Activated CD4-positive, alpha-beta T cell treated with anti-CD3 and anti-CD28 coated beads, Interleukin-2, amount 50 U/mL, for 16 hours (primary cell): ENCODE measurements around the gene RFPL4AL1.
"Not testable (repeated sequence)": the region's sequence is repeated elsewhere in the genome, so short reads cannot be mapped to it uniquely, and the experiment has no call there.

Experiments used
- DNase-seq: peaks from one replicate; pipeline ENCODE4 v3.0.0-alpha.2; 2020

The RFPL4AL1 gene

GRCh38 chr19:55768818-55769217 is at the start of gene RFPL4AL1:
Gene RFPL4AL1 (plus strand): TSS chr19:55769118. CDS start chr19:55771805, 2,687 bp downstream.
- DNase-seq: not testable (repeated sequence)

DNA sequence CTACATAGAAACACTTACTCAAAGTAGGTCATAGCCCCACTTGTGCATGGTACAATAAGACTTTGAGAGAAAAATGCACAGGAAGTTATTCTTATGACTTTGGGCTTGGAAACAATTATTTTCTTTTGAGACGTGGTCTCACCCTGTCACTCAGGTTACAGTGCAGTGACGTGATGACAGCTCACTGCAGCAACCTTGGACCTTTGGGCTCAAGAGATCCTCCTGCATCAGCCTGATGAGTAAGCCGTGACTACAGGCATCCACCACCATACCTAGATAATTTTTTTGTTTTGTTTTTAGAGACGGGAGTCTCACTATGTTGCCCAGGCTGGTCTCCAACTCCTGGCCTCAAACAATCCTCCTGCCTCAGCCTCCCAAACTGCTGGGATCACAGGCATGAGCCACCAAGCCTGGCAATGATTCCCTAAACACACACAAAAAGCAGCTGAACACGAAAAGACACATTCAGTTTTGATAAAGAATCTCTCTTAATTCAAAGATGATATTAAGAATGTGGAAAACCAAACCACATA is 48.6 kb upstream of the RFPL4AL1 start:
- no peak for DNase-seq

DNA sequence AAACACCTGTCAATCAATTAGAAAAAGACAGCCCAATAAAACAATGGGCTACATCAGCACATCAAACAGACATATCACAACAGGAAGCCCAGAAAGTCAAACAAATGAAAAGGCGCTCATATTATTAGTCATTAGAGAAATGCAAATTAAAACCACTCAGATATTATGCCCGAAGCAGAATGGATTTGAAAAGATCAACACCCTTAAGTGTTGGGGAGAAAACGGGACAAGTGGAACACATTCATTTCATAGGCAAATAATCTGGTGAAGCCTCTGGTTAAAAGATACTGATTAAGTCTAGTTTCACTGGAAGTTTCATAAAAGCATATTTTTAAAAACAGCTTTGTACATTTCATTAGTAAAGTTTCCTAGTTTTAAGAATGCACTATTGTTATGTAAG is 48.1 kb upstream of the RFPL4AL1 start:
- DNase-seq: no peak

DNA sequence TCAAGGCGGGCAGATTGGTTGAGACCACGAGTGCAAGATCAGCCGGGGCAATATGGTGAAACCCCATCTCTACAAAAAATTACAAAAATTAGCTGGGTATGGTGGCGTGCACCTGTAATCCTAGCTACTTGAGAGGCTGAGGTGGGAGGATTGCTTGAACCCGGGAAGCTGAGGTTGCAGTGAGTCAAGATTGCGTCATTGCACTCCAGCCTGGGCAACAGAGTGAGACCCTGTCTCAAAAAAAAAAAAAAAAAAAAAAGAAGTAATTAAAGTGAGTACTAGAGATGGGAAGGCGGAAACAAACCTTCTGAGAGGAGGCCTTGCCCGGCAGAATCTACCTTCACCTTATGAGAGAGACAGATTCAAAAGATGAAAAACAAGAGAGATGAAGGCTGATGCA is 45.4 kb upstream of the RFPL4AL1 start:
- DNase-seq: no peak

- DNase-seq: not testable (repeated sequence)
These were observed 38.5 kb upstream of the RFPL4AL1 start for GRCh38 chr19:55730378-55730777.

- DNase-seq: no peak
These were observed 30.6 kb upstream of the RFPL4AL1 start, which contains the start of gene NLRP9 for GRCh38 chr19:55738302-55738701. Gene NLRP9 (minus strand): TSS chr19:55738402. CDS start chr19:55738374, 28 bp downstream.

- no peak for DNase-seq
These were observed 18.2 kb upstream of the RFPL4AL1 start for GRCh38 chr19:55750715-55751114.

DNA sequence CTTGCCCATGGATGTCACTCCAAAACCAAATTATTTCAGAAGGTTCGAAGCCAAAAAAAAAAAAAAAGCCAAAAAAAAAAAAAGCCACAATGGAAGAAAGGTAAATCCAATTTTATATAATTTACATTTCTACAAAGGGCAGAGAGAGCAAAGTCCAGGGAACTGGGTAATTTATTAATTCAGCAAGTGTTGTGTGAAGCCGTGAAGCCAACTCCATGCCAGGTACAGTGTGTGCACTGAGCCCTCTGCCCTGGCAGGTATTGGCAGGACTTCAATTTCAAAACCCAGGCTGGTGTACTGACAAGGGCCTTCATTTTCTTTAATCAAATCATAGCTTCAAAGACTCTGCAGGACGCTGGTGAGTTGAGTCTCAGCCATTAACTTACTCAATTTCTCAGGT is 15.5 kb upstream of the RFPL4AL1 start:
- no peak for DNase-seq

DNA sequence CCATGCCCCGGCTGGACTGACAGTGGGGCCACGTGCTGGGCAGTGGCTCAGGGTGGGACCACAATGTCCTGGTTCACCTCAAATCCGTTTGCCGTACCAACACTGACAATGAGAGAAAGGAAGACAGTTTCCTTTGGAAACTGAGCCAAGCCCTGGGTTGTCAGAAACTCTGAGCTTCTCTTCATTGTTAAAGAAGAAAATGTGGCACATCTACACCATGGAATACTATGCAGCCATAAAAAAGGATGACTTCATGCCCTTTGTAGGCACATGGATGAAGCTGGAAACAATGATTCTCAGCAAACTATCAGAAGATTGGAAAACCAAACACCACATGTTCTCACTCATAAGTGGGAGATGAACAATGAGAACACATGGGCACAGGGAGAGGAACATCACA is 12.1 kb upstream of the RFPL4AL1 start:
- not testable (repeated sequence) for DNase-seq

DNA sequence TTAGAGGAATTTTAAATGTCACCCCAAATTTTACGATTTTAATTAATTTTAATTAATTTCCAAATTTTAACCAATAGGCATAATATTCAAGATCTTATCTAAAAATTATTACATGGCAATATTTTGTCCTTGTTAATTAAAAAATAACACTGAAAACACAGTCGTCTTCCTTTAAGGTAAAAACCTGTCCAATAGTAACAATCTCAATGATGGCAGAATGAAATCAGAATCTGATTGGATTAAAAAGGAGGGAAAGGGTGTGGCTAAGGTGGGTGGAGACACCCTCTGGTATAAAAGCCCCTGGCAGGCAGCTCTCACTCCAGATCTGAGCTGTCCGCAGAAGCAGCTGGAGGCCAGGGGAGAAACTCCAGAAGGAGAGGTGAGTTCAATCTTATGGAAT is 10.1 kb upstream of the RFPL4AL1 start, which contains the start of gene RFPL4A:
RFPL4A (plus strand) TSS at position 301 of the 400 bp plus-strand sequence. CDS start 2,704 bp downstream, outside the sequence.
- DNase-seq: not testable (repeated sequence)

GRCh38 chr19:55766466-55766865 is 2.5 kb upstream of the RFPL4AL1 start:
- DNase-seq: no peak

- DNase-seq: not testable (repeated sequence)
These were observed 714 bp downstream of the RFPL4AL1 start for GRCh38 chr19:55769632-55770031.

GRCh38 chr19:55777528-55777927 is 8.6 kb downstream of the RFPL4AL1 start:
- no peak for DNase-seq

DNA sequence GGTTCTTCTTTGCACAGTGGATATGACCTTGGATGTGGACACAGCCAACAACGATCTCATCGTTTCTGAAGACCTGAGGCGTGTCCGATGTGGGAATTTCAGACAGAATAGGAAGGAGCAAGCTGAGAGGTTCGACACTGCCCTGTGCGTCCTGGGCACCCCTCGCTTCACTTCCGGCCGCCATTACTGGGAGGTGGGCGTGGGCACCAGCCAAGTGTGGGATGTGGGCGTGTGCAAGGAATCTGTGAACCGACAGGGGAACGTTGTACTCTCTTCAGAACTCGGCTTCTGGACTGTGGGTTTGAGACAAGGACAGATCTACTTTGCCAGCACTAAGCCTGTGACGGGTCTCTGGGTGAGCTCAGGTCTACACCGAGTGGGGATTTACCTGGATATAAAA is 9.4 kb downstream of the RFPL4AL1 start:
- no peak for DNase-seq

GRCh38 chr19:55781112-55781511 is 12.2 kb downstream of the RFPL4AL1 start:
- no peak for DNase-seq

DNA sequence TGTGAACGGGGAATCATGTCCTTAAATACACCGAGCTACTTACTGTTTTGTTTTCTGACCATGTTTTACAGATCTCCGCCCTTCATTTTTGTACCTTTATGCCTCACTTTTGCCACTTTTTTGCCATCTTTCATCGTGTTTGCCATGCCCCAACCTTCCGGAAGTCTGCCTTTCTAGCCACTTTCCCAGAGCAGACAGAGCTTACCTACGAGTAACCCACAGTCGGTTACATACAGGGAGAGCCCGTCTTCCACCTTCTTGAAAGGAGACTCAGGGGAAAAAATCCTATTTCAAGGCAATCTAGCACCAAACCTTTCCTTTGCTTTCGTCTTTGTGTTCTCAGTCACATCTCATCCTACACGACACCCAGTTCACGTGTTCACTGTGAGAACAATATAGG is 26.1 kb downstream of the RFPL4AL1 start:
- no peak for DNase-seq

DNA sequence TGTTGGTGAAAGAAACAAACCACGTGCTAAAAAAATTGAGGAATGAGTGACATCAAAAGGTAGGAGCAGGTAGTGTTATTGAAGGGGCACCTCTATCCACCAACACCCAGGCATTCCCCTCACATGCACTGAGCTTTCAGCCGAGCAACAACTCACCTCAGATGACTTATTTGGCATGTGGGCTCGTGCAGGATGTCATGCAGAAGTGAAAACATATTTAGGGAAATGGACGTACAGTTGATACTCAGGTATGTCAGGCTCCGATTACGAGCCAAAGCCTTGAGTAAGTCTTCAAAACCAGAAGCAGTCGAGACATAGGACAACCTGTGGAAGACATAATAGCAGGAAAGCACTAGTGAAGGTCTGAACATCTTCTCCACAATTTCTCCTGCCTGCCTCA is 32.5 kb downstream of the RFPL4AL1 start:
- no peak for DNase-seq

GRCh38 chr19:55802281-55802680 is 33.4 kb downstream of the RFPL4AL1 start:
- DNase-seq: no peak

DNA sequence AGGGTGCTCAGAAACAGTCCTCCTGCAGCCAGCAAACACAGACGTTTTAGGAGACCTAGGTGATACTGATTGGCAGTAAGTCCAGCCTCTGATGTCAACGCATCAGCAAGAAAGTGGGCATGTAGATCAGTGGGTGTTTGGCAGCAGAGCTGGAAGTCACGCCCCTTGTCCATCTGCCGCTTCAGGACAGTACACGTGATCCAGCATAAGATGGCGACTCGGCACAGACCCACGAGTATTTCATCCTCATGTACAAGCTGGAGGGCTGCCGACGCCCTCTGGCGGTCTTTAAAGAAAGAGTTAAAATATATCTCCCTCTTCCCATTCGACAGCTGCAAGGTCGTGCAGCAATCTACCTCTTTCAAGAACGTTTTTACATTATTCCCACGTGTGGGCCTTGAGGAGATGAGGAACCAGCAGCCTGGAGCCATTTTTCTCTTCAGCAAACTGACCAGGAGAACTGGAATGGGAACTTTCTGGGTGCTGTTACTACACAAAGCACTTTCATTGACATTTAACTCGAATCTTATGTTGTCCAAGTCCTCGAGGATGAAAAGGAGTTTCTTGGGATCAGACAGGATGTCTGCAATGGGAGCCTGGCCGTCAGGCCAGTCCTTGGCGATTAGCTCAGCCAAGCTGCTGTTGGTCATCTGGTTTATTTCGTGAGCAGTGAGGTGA is 40.6 kb downstream of the RFPL4AL1 start:
- peak; percentile 47 for DNase-seq

DNA sequence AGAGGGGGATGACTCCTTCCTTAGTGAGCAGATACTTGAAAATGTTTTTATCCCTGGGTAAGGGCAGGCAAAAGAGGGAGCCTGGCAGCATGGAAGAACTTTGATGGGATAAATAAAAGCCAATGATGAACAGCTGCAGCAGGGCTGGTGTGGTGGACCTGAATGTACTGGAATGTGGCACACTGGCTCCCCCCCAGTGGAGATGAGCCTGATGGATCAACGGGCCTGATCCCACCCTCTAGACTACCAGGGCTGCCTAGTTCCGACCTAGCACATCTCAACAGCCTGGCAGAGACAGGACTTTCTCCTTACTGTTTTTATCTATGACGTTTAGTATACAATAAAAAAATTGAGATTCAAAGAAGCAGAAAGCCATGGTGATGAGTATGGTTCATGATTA is 42.4 kb downstream of the RFPL4AL1 start:
- no peak for DNase-seq

- no peak for DNase-seq
These were observed 43.5 kb downstream of the RFPL4AL1 start for GRCh38 chr19:55812449-55812848.

DNA sequence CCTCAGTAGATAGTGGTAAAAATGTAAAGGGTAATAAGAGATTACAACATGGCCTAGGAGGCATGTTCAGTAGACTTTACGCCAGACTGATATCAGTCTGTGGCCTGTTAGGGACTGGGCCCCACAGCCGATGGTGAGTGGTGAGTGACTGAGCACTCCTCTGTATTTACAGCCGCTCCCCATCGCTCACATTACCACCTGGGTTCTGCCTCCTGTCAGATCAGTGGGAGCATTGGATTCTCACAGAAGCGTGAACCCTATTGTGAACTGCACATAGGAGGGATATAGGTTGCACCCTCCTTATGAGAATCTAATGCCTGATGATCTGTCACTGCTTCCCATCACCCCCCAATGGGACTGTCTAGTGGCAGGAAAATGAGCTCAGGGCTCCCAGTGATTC is 45.0 kb downstream of the RFPL4AL1 start:
- DNase-seq: no peak

DNA sequence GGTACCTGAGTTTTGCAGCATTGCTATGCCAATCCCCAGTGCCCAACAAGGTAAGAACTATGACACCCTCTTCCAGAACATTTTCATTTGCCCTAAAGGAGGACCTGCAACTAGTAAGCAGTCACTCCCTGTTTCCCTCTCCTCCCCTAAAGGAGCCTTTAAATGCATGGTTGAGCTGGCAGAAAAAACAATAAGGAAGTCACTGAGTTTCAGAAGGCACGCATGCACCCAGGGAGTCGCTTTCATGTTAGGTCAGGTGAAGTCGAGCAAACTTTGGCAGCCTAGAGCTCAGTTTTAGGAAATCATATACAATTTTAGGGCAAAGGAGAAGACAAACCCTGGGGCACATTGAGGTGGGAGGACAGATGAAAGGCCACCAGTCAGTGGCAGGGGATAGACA is 51.1 kb downstream of the RFPL4AL1 start:
- no peak for DNase-seq
